SK-N-SH treated with all-trans-retinoic acid at 6 μM for 48 hours (cell line): Measurements from ENCODE around the gene P2RX3.

Source experiments
- ATAC-seq: fragments of 200-7000 bp; cut with Tn5 transposase; 3 replicates; pipeline ENCODE4 v1.9.1; 2020; ENCODE audit warnings: mild to moderate bottlenecking, moderate library complexity
- ARNTL ChIP-seq: fragments of 450-650 bp; formaldehyde crosslinking; IDR thresholded peaks from 2 replicates; pipeline ENCODE4 v1.5.0; 2020; ENCODE audit warnings: low read depth, mild to moderate bottlenecking, moderate library complexity, borderline replicate concordance
- BACH2 ChIP-seq: fragments of 250-450 bp; sonication (Bioruptor Pico); IDR thresholded peaks from 2 replicates; pipeline ENCODE4 v1.9.0; 2021; ENCODE audit warnings: mild to moderate bottlenecking, borderline replicate concordance
- CSDC2 ChIP-seq: fragments of 250-450 bp; sonication (Bioruptor Pico); IDR thresholded peaks from 2 replicates; pipeline ENCODE4 v1.5.0; 2020; ENCODE audit warnings: mild to moderate bottlenecking, moderate library complexity
- ESRRG ChIP-seq: fragments of 250-450 bp; sonication (Bioruptor Pico); IDR thresholded peaks from 2 replicates; pipeline ENCODE4 v1.6.1; 2021; ENCODE audit warnings: mild to moderate bottlenecking
- GLIS3 ChIP-seq: fragments of 250-450 bp; sonication (Bioruptor Pico); IDR thresholded peaks from 2 replicates; pipeline ENCODE4 v1.5.0; 2020; ENCODE audit warnings: mild to moderate bottlenecking, moderate library complexity
- ISL1 ChIP-seq: fragments of 250-450 bp; sonication (Bioruptor Pico); IDR thresholded peaks from 2 replicates; pipeline ENCODE4 v2.1.2; 2022; ENCODE audit warnings: mild to moderate bottlenecking, moderate library complexity
- OSR1 ChIP-seq: fragments of 250-450 bp; sonication (Bioruptor Pico); IDR thresholded peaks from 2 replicates; pipeline ENCODE4 v1.8.0; 2022; ENCODE audit warnings: moderate library complexity, mild to moderate bottlenecking, inconsistent platforms
- PPARA ChIP-seq: fragments of 250-450 bp; sonication (Bioruptor Pico); IDR thresholded peaks from 2 replicates; pipeline ENCODE4 v1.5.0; 2020; ENCODE audit warnings: mild to moderate bottlenecking, borderline replicate concordance
- RARB ChIP-seq: fragments of 250-450 bp; sonication (Bioruptor Pico); IDR thresholded peaks from 2 replicates; pipeline ENCODE4 v1.8.0; 2021; ENCODE audit warnings: mild to moderate bottlenecking, moderate library complexity
- SNAI2 ChIP-seq: fragments of 250-450 bp; sonication (Bioruptor Pico); IDR thresholded peaks from 2 replicates; pipeline ENCODE4 v1.5.0; 2020; ENCODE audit warnings: mild to moderate bottlenecking, moderate library complexity
- TCF4 ChIP-seq: fragments of 250-450 bp; sonication (Bioruptor Pico); IDR thresholded peaks from 2 replicates; pipeline ENCODE4 v1.8.0; 2021; ENCODE audit warnings: mild to moderate bottlenecking, moderate library complexity, borderline replicate concordance
- TOX ChIP-seq: fragments of 250-450 bp; sonication (Bioruptor Pico); IDR thresholded peaks from 2 replicates; pipeline ENCODE4 v1.8.0; 2021; ENCODE audit warnings: mild to moderate bottlenecking, moderate library complexity, borderline replicate concordance
- ZC3H10 ChIP-seq: fragments of 250-450 bp; sonication (Bioruptor Pico); IDR thresholded peaks from 2 replicates; pipeline ENCODE4 v1.5.1; 2021; ENCODE audit warnings: mild to moderate bottlenecking, moderate library complexity
- ZFP3 ChIP-seq: fragments of 250-450 bp; sonication (Bioruptor Pico); IDR thresholded peaks from 2 replicates; pipeline ENCODE4 v1.5.0; 2020; ENCODE audit warnings: mild to moderate bottlenecking, moderate library complexity
- ZFP30 ChIP-seq: fragments of 450-650 bp; formaldehyde crosslinking; IDR thresholded peaks from 2 replicates; pipeline ENCODE4 v1.5.0; 2022; ENCODE audit warnings: mild to moderate bottlenecking, moderate library complexity
- ZNF565 ChIP-seq: fragments of 450-650 bp; formaldehyde crosslinking; conservative IDR thresholded peaks from 2 replicates; pipeline ENCODE4 v1.5.0; 2020; ENCODE audit warnings: low read depth, mild to moderate bottlenecking, moderate library complexity
- ZNF8 ChIP-seq: fragments of 450-650 bp; formaldehyde crosslinking; IDR thresholded peaks from 2 replicates; pipeline ENCODE4 v1.5.0; 2020; ENCODE audit warnings: mild to moderate bottlenecking, moderate library complexity
- TF ChIP-seq, protein P1 (sequence below): fragments of 250-450 bp; sonication (Bioruptor Pico); IDR thresholded peaks from 2 replicates; pipeline ENCODE4 v1.5.1; 2021; ENCODE audit warnings: mild to moderate bottlenecking, moderate library complexity
- TF ChIP-seq, protein P2 (sequence below): fragments of 250-450 bp; sonication (Bioruptor Pico); IDR thresholded peaks from 2 replicates; pipeline ENCODE4 v1.8.0; 2021; ENCODE audit warnings: low read depth, mild to moderate bottlenecking, moderate library complexity, borderline replicate concordance
- TF ChIP-seq, protein P3 (sequence below): fragments of 250-450 bp; sonication (Bioruptor Pico); IDR thresholded peaks from 2 replicates; pipeline ENCODE4 v1.5.1; 2020; ENCODE audit warnings: low read depth, mild to moderate bottlenecking, moderate library complexity
- TF ChIP-seq, protein P4 (sequence below): fragments of 250-450 bp; sonication (Bioruptor Pico); IDR thresholded peaks from 2 replicates; pipeline ENCODE4 v1.8.0; 2020; ENCODE audit warnings: mild to moderate bottlenecking, moderate library complexity, borderline replicate concordance
- TF ChIP-seq, protein P5 (sequence below): fragments of 250-450 bp; sonication (Bioruptor Pico); IDR thresholded peaks from 2 replicates; pipeline ENCODE4 v1.5.0; 2020; ENCODE audit warnings: mild to moderate bottlenecking, moderate library complexity

The P2RX3 gene

DNA sequence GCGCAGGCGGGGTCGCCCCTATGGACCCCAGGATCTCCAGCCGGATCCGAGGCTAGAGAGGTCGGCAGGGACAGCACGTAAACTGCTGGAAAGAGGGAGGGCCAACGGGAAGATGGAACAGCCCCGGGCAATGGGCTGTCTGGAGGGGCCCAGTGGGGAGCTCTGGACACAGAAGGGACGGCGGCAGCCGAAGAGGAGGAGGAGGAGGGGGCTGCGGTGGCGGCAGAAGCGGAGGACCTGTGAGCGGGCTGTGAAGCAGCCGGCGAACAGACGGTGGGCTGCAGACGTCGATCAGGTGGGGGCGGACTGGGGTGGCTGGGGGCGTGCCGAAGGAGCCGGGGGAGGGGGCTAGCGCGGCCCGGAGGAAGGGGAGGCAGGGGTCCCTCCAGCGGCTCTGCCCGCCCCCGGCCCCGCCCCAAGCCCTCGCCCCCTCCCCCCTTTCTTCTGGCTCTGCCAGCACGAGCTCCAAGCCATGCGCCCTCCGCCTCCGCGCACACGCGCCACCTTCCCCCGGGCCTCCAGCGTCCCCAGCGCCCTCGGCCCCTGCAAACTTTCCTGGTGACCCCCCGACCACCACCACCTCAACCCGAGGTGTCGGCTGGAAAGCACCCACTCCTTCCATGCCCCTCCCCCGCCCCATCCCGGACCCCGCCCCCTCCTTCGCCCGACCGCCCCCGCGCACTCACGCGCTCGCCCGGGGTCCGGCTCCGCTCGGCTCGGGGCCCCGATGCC lies 13.8 kb upstream of the P2RX3 start:
- peak; percentile 1 for ATAC-seq
- TF ChIP-seq ZNF565 (no peak), TOX (CRISPR knock-in tag) (no peak), RARB (CRISPR knock-in tag) (no peak), OSR1 (CRISPR knock-in tag) (no peak), GLIS3 (no peak), TCF4 (CRISPR knock-in tag) (no peak), CSDC2 (CRISPR knock-in tag) (no peak), ISL1 (CRISPR knock-in tag) (no peak), ZFP30 (CRISPR knock-in tag) (no peak), ZC3H10 (CRISPR knock-in tag) (no peak), ZNF8 (CRISPR knock-in tag) (no peak), PPARA (CRISPR knock-in tag) (no peak), ESRRG (no peak), SNAI2 (CRISPR knock-in tag) (no peak), ZFP3 (no peak)
- TF ChIP-seq, protein P1, sequence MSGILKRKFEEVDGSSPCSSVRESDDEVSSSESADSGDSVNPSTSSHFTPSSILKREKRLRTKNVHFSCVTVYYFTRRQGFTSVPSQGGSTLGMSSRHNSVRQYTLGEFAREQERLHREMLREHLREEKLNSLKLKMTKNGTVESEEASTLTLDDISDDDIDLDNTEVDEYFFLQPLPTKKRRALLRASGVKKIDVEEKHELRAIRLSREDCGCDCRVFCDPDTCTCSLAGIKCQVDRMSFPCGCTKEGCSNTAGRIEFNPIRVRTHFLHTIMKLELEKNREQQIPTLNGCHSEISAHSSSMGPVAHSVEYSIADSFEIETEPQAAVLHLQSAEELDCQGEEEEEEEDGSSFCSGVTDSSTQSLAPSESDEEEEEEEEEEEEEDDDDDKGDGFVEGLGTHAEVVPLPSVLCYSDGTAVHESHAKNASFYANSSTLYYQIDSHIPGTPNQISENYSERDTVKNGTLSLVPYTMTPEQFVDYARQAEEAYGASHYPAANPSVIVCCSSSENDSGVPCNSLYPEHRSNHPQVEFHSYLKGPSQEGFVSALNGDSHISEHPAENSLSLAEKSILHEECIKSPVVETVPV (CRISPR knock-in tag) = no peak
- TF ChIP-seq, protein P2, sequence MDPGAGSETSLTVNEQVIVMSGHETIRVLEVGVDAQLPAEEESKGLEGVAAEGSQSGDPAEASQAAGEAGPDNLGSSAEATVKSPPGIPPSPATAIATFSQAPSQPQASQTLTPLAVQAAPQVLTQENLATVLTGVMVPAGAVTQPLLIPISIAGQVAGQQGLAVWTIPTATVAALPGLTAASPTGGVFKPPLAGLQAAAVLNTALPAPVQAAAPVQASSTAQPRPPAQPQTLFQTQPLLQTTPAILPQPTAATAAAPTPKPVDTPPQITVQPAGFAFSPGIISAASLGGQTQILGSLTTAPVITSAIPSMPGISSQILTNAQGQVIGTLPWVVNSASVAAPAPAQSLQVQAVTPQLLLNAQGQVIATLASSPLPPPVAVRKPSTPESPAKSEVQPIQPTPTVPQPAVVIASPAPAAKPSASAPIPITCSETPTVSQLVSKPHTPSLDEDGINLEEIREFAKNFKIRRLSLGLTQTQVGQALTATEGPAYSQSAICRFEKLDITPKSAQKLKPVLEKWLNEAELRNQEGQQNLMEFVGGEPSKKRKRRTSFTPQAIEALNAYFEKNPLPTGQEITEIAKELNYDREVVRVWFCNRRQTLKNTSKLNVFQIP (CRISPR knock-in tag) = no peak
- TF ChIP-seq, protein P3, sequence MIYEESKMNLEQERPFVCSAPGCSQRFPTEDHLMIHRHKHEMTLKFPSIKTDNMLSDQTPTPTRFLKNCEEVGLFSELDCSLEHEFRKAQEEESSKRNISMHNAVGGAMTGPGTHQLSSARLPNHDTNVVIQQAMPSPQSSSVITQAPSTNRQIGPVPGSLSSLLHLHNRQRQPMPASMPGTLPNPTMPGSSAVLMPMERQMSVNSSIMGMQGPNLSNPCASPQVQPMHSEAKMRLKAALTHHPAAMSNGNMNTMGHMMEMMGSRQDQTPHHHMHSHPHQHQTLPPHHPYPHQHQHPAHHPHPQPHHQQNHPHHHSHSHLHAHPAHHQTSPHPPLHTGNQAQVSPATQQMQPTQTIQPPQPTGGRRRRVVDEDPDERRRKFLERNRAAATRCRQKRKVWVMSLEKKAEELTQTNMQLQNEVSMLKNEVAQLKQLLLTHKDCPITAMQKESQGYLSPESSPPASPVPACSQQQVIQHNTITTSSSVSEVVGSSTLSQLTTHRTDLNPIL (CRISPR knock-in tag) = no peak
- TF ChIP-seq, all 23 proteins: peak for 0

DNA sequence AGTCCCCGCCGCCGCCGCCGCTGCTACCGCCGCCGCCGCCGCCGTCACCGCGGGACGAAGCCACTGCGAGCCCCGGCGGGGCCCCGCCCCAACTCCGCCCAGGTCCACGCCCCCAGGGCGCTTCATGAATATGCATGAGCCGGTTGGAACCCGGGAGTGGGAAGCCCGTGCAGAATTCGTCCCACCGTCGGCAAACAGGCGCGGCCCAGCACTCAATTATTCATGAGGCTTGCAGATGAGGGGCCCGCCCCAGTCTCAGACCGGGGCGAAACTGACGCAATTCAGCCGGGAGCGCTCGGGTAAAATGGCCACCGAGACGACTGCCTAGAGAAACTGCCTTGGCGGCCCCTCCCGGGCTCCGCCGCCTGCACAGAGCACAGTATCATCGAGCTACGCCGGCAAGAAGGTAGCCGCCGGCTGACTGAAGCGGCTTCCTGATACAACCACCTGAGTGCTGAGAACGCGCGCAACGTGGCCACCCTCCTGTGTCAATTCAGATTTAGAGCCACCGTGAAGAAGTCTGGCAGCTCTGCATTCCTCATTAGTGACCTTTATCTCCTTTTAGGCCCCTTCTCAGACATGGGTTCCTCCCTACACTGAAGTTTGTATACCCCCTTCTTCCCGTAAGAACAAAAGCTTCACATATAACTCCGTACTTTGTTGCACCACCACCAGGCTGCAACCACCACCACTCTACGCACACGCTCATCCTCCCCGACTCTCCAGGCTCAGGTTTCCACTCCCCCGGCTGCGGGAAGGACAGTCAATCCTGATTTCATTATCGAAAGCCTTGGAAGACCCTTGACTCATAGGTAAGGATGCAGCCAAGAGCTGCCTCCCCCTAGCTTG lies 13.0 kb upstream of the P2RX3 start, which contains the start of gene TNKS1BP1:
Gene TNKS1BP1 (minus strand): TSS at position 67 of the 849 bp plus-strand sequence. CDS start 3,067 bp downstream, outside the sequence.
- TF ChIP-seq ZC3H10 (CRISPR knock-in tag) = no peak
- no peak for TF ChIP-seq PPARA (CRISPR knock-in tag)
- TF ChIP-seq, protein P1 (CRISPR knock-in tag) = no peak
- no peak for TF ChIP-seq ZNF565
- TF ChIP-seq RARB (CRISPR knock-in tag) = no peak
- TF ChIP-seq, protein P4, sequence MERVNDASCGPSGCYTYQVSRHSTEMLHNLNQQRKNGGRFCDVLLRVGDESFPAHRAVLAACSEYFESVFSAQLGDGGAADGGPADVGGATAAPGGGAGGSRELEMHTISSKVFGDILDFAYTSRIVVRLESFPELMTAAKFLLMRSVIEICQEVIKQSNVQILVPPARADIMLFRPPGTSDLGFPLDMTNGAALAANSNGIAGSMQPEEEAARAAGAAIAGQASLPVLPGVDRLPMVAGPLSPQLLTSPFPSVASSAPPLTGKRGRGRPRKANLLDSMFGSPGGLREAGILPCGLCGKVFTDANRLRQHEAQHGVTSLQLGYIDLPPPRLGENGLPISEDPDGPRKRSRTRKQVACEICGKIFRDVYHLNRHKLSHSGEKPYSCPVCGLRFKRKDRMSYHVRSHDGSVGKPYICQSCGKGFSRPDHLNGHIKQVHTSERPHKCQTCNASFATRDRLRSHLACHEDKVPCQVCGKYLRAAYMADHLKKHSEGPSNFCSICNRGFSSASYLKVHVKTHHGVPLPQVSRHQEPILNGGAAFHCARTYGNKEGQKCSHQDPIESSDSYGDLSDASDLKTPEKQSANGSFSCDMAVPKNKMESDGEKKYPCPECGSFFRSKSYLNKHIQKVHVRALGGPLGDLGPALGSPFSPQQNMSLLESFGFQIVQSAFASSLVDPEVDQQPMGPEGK (CRISPR knock-in tag) = no peak
- TF ChIP-seq ISL1 (CRISPR knock-in tag) = no peak
- TF ChIP-seq BACH2 (CRISPR knock-in tag) = no peak
- TF ChIP-seq, all 23 proteins: peak for 0
- peak; percentile 78 for ATAC-seq

DNA sequence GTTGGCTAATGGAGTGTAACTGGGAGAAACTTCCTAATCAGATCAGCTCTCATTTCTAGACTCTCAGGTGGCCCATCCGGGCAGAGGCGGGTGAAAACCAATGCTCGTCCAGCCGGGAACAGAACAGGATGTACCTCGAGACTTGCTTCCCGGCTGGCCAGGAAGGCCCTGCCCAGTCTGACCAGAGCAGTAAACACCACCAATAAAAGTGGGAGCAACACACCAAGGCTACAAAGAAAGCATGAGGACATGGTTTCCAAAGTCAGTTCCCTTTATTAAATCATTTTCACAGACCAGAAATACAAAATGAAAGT lies 12.5 kb upstream of the P2RX3 start:
- ATAC-seq = peak; percentile 40
- TF ChIP-seq, protein P5, sequence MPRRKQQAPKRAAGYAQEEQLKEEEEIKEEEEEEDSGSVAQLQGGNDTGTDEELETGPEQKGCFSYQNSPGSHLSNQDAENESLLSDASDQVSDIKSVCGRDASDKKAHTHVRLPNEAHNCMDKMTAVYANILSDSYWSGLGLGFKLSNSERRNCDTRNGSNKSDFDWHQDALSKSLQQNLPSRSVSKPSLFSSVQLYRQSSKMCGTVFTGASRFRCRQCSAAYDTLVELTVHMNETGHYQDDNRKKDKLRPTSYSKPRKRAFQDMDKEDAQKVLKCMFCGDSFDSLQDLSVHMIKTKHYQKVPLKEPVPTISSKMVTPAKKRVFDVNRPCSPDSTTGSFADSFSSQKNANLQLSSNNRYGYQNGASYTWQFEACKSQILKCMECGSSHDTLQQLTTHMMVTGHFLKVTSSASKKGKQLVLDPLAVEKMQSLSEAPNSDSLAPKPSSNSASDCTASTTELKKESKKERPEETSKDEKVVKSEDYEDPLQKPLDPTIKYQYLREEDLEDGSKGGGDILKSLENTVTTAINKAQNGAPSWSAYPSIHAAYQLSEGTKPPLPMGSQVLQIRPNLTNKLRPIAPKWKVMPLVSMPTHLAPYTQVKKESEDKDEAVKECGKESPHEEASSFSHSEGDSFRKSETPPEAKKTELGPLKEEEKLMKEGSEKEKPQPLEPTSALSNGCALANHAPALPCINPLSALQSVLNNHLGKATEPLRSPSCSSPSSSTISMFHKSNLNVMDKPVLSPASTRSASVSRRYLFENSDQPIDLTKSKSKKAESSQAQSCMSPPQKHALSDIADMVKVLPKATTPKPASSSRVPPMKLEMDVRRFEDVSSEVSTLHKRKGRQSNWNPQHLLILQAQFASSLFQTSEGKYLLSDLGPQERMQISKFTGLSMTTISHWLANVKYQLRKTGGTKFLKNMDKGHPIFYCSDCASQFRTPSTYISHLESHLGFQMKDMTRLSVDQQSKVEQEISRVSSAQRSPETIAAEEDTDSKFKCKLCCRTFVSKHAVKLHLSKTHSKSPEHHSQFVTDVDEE (CRISPR knock-in tag) = no peak
- TF ChIP-seq, protein P3 (CRISPR knock-in tag) = no peak
- TF ChIP-seq, protein P2 (CRISPR knock-in tag) = no peak
- no peak for TF ChIP-seq ARNTL (CRISPR knock-in tag)
- TF ChIP-seq ZFP3 = no peak
- TF ChIP-seq TCF4 (CRISPR knock-in tag) = no peak
- TF ChIP-seq ISL1 (CRISPR knock-in tag) = no peak
- no peak for TF ChIP-seq PPARA (CRISPR knock-in tag)
